Endothelial cell (in vitro differentiated cells): ENCODE data around the gene TFCP2L1. TPM values are rescaled to one million over a fixed set of nuclear protein-coding genes. Genes with fewer than 3 reads are reported as not detected.

Experiments used
- DNase-seq: peaks from one replicate; pipeline ENCODE4 v3.0.0; 2021; ENCODE audit warnings: low spot score
- H3K27ac Mint-ChIP-seq: one replicate; pipeline ENCODE4 v1.8.0; 2021; ENCODE audit warnings: mixed read lengths, inconsistent platforms; ENCODE audit not compliant: unreplicated experiment
- H3K27me3 Mint-ChIP-seq: one replicate; pipeline ENCODE4 v1.8.0; 2021; ENCODE audit warnings: mild to moderate bottlenecking, moderate library complexity, mixed read lengths, inconsistent platforms; ENCODE audit not compliant: unreplicated experiment
- H3K36me3 Mint-ChIP-seq: one replicate; pipeline ENCODE4 v1.8.0; 2021; ENCODE audit warnings: mild to moderate bottlenecking, low read depth, mixed read lengths, inconsistent platforms; ENCODE audit not compliant: unreplicated experiment
- H3K4me1 Mint-ChIP-seq: one replicate; pipeline ENCODE4 v1.8.0; 2021; ENCODE audit warnings: mild to moderate bottlenecking, mixed read lengths, inconsistent platforms; ENCODE audit not compliant: unreplicated experiment
- H3K4me3 Mint-ChIP-seq: one replicate; pipeline ENCODE4 v1.8.0; 2021; ENCODE audit warnings: mild to moderate bottlenecking, mixed read lengths, inconsistent platforms; ENCODE audit not compliant: unreplicated experiment
- H3K9me3 Mint-ChIP-seq: one replicate; pipeline ENCODE4 v1.8.0; 2021; ENCODE audit warnings: mixed read lengths, inconsistent platforms; ENCODE audit not compliant: unreplicated experiment
- total RNA-seq: library from RNA; stranded (reverse); fragmentation: NEBNext Ultra II Directional; extraction: Animal tissue kit (Norgen Biotek cat#: 25700); gene quantifications from one replicate; pipeline ENCODE4 v1.2.1, GENCODE V29; 2021; ENCODE audit not compliant: unreplicated experiment
- TF ChIP-seq, protein P1 (sequence below): fragments of 200-600 bp; sonication (generic); IDR thresholded peaks from one replicate; pipeline ENCODE4 v1.5.0; 2021; ENCODE audit warnings: antibody characterized with exemption; ENCODE audit not compliant: unreplicated experiment

TFCP2L1 gene
- total RNA-seq, 1 donor from 2014 or later: 1.7 TPM

DNA sequence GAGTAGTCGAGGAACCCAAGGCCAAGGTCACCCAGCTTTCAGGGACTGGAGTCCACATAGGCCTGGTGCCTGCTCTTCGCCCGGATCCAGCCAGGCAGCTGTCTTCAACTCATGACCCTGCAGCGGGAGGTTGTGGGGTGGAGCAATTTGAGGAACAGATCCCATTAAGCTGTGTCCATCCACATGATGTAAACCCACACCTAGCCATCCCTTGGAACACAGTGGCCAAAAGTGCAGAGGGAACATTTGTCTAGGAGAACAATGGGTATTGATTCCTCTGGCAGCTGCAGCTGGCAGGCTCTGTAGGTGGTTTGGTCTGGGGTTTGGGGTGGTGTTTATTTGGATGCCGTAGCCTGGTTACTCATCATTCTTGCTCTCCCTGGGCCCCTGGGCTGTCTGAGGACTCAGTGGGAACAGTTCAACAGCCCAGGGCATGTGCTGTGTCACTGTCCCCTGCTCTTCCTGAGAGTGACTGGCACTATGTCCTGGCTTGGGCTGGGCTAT lies 99.4 kb downstream of the TFCP2L1 start:
- no peak for DNase-seq
- TF ChIP-seq, protein P1, sequence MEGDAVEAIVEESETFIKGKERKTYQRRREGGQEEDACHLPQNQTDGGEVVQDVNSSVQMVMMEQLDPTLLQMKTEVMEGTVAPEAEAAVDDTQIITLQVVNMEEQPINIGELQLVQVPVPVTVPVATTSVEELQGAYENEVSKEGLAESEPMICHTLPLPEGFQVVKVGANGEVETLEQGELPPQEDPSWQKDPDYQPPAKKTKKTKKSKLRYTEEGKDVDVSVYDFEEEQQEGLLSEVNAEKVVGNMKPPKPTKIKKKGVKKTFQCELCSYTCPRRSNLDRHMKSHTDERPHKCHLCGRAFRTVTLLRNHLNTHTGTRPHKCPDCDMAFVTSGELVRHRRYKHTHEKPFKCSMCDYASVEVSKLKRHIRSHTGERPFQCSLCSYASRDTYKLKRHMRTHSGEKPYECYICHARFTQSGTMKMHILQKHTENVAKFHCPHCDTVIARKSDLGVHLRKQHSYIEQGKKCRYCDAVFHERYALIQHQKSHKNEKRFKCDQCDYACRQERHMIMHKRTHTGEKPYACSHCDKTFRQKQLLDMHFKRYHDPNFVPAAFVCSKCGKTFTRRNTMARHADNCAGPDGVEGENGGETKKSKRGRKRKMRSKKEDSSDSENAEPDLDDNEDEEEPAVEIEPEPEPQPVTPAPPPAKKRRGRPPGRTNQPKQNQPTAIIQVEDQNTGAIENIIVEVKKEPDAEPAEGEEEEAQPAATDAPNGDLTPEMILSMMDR: no peak
- H3K4me3 Mint-ChIP-seq: no peak overlapping the region
- H3K27me3 Mint-ChIP-seq: peaks cover 5% of the 10 kb centered on the region
- H3K9me3 Mint-ChIP-seq: no peaks in the 10 kb centered on the region
- H3K27ac Mint-ChIP-seq: no peak overlapping the region
- no peaks in the 10 kb centered on the region for H3K4me1 Mint-ChIP-seq
- peaks cover 3% of the 10 kb centered on the region for H3K36me3 Mint-ChIP-seq

DNA sequence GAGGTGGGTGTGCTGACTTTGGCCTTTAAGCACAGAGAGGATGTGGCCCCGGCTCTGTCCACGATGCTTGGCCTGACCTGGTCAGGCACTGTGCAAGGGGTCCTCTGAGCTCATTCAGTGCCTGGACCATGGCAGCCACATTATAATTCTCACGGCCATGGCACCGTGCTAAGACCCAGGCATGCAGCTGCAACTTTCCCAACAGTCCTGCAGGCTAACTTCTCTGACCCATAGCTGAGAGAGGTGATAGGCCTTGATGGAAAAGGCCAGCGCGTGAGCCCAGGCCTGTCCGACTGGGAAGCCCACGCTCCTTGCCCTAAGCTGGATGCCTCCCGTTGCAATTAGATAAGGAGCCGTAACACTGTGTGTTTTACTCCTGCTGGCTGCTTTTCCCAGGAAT lies 99.9 kb downstream of the TFCP2L1 start:
- H3K9me3 Mint-ChIP-seq: no peaks in the 10 kb centered on the region
- no peak overlapping the region for H3K4me3 Mint-ChIP-seq
- H3K27ac Mint-ChIP-seq: no peak overlapping the region
- peaks cover 3% of the 10 kb centered on the region for H3K36me3 Mint-ChIP-seq
- TF ChIP-seq, protein P1: no peak
- DNase-seq: no peak
- peaks cover 5% of the 10 kb centered on the region for H3K27me3 Mint-ChIP-seq
- no peaks in the 10 kb centered on the region for H3K4me1 Mint-ChIP-seq

DNA sequence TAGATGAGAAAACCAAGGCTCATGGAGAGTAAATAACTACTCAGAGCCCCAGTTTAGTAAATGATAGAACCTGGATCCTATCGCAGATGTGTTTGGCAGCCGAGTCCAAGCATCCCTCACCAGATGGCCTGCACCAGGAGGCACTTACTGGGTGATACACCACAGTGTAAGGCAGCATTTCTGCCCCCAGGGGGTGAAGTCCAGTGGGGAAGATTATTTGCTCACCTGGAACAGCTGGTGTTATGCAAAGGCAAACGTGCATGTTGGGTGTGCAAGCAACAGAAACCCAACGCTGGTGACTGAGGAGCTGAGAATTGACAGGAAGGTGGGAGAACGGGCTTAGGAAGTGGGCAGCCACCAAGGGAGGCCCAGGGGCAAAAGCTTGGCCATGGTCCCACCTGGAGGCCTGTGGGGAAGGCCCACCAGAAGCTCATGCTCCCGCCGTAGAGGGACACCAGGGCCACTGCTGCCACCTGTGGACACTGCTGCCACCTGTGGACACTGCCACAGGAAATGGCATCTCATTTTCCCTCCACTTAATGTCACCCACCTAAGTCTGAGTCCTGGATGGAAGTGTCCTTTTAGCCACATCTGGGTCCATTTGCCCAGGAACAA lies 100.6 kb downstream of the TFCP2L1 start:
- Mint-ChIP-seq H3K4me3 (no peak overlapping the region), H3K4me1 (no peaks in the 10 kb centered on the region), H3K27me3 (peaks cover 5% of the 10 kb centered on the region), H3K36me3 (peaks cover 3% of the 10 kb centered on the region), H3K27ac (no peak overlapping the region), H3K9me3 (no peaks in the 10 kb centered on the region)
- TF ChIP-seq, protein P1: no peak
- DNase-seq: no peak

DNA sequence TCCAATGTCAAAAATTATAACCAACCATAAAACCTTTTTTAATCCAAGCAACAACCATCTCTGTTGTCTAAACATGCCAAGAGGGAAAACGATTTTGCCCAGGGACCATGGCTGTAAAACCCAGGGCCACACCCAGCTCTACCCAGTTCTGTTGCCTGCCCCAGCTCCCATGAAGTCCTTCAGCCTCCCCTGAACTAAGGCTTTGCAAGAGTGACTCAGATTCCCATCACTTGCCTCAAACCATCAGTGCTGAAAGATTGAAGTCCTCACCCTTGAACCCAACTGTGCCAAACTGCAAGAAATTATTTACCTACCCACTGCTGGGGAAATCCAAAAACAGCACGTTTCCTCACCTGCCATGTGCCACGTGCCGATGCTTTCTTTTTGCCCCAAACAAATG lies 102.5 kb downstream of the TFCP2L1 start:
- H3K4me1 Mint-ChIP-seq: no peaks in the 10 kb centered on the region
- DNase-seq: no peak
- peaks cover 3% of the 10 kb centered on the region for H3K27me3 Mint-ChIP-seq
- TF ChIP-seq, protein P1: no peak
- H3K4me3 Mint-ChIP-seq: no peak overlapping the region
- H3K36me3 Mint-ChIP-seq: no peaks in the 10 kb centered on the region
- H3K27ac Mint-ChIP-seq: no peak overlapping the region
- no peaks in the 10 kb centered on the region for H3K9me3 Mint-ChIP-seq

DNA sequence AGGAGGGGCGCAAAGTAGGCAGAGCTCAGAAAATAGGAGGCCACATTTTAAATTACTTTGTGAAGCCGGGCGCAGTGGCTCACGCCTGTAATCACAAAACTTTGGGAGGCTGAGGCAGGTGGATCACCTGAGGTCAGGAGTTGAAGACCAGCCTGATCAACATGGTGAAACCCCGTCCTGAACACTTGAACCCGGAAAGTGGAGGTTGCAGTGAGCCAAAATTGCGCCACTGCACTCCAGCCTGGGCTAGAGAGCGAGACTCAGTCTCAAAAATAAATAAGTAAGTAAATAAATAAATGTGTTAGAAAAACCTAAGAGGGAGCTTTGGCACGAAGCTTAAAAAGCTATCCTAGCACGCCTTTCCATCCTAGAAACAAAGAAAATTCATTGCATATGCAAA lies 105.5 kb downstream of the TFCP2L1 start:
- Mint-ChIP-seq H3K4me3 (no peak overlapping the region), H3K27ac (no peak overlapping the region)

More for the DNA sequence above, 105.5 kb downstream of the TFCP2L1 start:
- peaks cover 3% of the 10 kb centered on the region for H3K27me3 Mint-ChIP-seq
- no peak for DNase-seq
- H3K36me3 Mint-ChIP-seq: no peaks in the 10 kb centered on the region
- H3K9me3 Mint-ChIP-seq: no peaks in the 10 kb centered on the region
- H3K4me1 Mint-ChIP-seq: no peaks in the 10 kb centered on the region
- TF ChIP-seq, protein P1: no peak
